Ishikawa (cell line): Measurements from ENCODE around the gene ERLEC1.

Source experiments
- CEBPB ChIP-seq: IDR thresholded peaks from 2 replicates; pipeline ENCODE4 v1.6.1; 2012
- EP300 ChIP-seq: IDR thresholded peaks from 2 replicates; pipeline ENCODE4 v1.6.1; 2012; ENCODE audit warnings: borderline replicate concordance
- TF ChIP-seq, protein P1 (sequence below): IDR thresholded peaks from 2 replicates; pipeline ENCODE4 v1.6.1; 2012

DNA sequence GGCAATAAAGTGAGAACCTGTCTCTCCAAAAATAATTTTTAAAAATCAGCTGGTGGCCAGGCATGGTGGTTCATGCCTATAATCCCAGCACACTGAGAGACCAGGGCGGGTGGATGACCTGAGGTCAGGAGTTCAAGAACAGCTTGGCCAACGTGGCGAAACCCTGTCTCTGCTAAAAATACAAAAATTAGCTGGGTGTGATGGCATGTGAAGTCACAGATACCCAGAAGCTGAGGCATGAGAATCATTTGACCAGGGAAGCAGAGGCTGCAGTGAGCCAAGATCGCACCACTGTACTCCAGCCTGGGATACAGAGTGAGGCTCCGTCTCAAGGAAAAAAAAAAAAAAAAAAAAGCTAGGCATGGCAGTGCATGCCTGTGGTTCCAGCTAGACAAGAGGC is 80.3 kb downstream of the ERLEC1 start:
- TF ChIP-seq, protein P1, sequence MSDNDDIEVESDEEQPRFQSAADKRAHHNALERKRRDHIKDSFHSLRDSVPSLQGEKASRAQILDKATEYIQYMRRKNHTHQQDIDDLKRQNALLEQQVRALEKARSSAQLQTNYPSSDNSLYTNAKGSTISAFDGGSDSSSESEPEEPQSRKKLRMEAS, result no peak
- no peak for TF ChIP-seq CEBPB
- TF ChIP-seq EP300, result no peak
